B cell (primary cell): Measurements from ENCODE around the gene CNFN.

Experiments used
- EZH2 ChIP-seq: IDR thresholded peaks from 2 replicates; pipeline ENCODE4 v1.6.1; 2012; ENCODE audit warnings: borderline replicate concordance, low read depth, mild to moderate bottlenecking, moderate library complexity, low read length; ENCODE audit not compliant: insufficient read depth, poor library complexity, severe bottlenecking
- TF ChIP-seq, protein P1 (sequence below): fragments of 200-600 bp; IDR thresholded peaks from one replicate; pipeline ENCODE4 v1.8.0; 2022; ENCODE audit warnings: antibody characterized with exemption, mild to moderate bottlenecking

DNA sequence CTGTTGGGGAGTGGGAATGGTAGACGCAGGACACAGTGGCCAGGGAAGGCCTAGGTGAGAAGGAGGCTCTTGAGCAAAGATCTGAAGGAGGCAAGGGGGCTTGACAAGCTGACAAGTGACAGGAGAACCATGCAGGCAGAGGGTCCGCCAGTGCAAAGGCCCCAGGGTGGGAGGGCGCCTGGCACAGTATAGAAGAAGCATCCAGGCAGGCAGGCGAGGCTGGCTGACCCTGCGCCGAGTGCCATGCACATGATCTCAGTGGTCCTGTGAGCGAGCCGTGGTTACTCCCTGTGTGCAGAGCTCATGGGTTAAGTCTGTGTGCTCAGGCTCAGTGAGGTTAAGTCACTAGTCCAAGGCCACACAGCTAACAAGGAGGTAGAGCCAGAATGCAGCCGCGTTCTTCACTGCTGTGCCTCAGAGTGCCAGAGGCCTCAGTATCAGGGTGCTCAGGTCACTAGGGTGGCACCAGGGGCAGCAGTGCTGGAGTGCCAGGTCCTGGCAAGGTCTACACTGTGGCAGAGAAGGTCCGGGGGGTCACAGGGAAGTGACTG lies 15.2 kb downstream of the CNFN start:
- TF ChIP-seq, protein P1, sequence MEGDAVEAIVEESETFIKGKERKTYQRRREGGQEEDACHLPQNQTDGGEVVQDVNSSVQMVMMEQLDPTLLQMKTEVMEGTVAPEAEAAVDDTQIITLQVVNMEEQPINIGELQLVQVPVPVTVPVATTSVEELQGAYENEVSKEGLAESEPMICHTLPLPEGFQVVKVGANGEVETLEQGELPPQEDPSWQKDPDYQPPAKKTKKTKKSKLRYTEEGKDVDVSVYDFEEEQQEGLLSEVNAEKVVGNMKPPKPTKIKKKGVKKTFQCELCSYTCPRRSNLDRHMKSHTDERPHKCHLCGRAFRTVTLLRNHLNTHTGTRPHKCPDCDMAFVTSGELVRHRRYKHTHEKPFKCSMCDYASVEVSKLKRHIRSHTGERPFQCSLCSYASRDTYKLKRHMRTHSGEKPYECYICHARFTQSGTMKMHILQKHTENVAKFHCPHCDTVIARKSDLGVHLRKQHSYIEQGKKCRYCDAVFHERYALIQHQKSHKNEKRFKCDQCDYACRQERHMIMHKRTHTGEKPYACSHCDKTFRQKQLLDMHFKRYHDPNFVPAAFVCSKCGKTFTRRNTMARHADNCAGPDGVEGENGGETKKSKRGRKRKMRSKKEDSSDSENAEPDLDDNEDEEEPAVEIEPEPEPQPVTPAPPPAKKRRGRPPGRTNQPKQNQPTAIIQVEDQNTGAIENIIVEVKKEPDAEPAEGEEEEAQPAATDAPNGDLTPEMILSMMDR, result no peak
- TF ChIP-seq EZH2, result no peak
